ENCODE results near the gene ZIC4.

The ZIC4 gene

GRCh38 chr3:147341727-147342126 is 64.6 kb downstream of the ZIC4 start:
- DNase-seq = no peak

DNA sequence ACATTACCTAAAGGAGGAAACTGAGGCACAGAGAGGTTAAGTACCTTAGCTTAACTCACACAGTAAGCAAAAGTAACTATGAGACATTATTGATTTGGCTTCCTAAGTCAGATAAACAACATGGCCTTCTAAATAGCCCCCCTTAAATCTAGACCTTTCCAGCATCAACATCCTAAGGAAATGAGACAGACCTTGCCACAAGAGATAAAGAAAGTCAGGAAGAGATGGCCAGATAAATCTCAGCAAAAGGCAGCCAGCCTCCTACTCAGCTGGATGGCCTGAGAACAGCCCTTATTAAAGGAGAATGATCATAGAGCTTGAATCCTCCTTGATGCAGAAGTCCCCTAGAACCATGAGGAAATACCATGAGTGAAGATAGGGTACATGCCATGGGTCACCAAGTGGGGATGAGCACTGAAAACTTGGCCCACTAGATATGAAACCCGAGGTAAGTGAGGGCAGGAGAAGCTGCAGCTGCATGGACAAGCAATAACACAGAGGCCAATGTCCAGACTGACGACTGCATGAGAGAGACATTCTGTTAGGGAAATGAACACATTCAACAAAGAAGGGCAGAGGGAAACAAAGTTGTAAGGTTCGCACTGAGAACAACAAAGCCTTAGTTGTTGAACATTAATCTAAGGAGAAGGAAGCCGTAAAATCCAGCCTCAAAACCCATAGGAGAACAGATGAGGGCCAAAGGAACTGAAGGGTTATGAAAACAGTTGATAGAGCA is 69.6 kb downstream of the ZIC4 start:
- DNase-seq = no peak

All from CD4-positive, alpha-beta T cell treated with Interferon alpha-2 for 1 hour (primary cell).